OCI-LY7 (cell line): ENCODE measurements around the gene EYS. TPM values are rescaled to one million over a fixed set of nuclear protein-coding genes. Genes with fewer than 3 reads are reported as not detected.

Experiments used
- BruUV-seq: library from RNA; stranded (reverse); fragments of 400-500 nt; replicated peaks from 2 replicates; lab custom pipeline; 2021; lab: Mats Ljungman, UMichigan
- CTCF ChIA-PET: fragments of 300-600 bp; sonication (Branson Sonifier 250); formaldehyde crosslinking; loops from one replicate; lab custom pipeline; 2022; ENCODE audit warnings: antibody characterized with exemption; ENCODE audit not compliant: unreplicated experiment; lab: Charles Lee
- POLR2A ChIA-PET: fragments of 300-600 bp; sonication (Branson Sonifier 250); formaldehyde crosslinking; loops from one replicate; lab custom pipeline; 2022; ENCODE audit warnings: antibody characterized with exemption; lab: Charles Lee
- DNase-seq: peaks from one replicate; pipeline ENCODE4 v3.0.0-alpha.2; 2015; ENCODE audit warnings: low spot score
- H2AFZ ChIP-seq: fragments of 200-600 bp; sonication (generic), shearing (Covaris generic); 2 replicates; pipeline ENCODE4 v1.6.1; 2014; ENCODE audit warnings: mild to moderate bottlenecking, antibody characterized with exemption, low read length, moderate library complexity
- H3K27ac ChIP-seq: fragments of 200-600 bp; sonication (generic); 2 replicates; pipeline ENCODE4 v1.5.1; 2014; ENCODE audit warnings: mixed run types, low read depth, mild to moderate bottlenecking, moderate library complexity, low read length, inconsistent platforms; ENCODE audit not compliant: poor library complexity, severe bottlenecking
- H3K36me3 ChIP-seq: fragments of 200-600 bp; sonication (generic); 2 replicates; pipeline ENCODE4 v1.6.1; 2014; ENCODE audit warnings: mild to moderate bottlenecking, antibody characterized with exemption, low read length, moderate library complexity, mixed read lengths; ENCODE audit not compliant: insufficient read depth
- H3K4me1 ChIP-seq: fragments of 200-600 bp; sonication (generic); 2 replicates; pipeline ENCODE4 v1.5.1; 2014; ENCODE audit warnings: mild to moderate bottlenecking, low read length; ENCODE audit not compliant: insufficient read depth, poor library complexity, severe bottlenecking
- H3K4me2 ChIP-seq: fragments of 200-600 bp; sonication (generic); 2 replicates; pipeline ENCODE4 v1.6.1; 2014; ENCODE audit warnings: mild to moderate bottlenecking, low read length
- H3K4me3 ChIP-seq: fragments of 200-600 bp; sonication (generic); 2 replicates; pipeline ENCODE4 v1.5.1; 2014; ENCODE audit warnings: mild to moderate bottlenecking, low read depth, low read length; ENCODE audit not compliant: poor library complexity, severe bottlenecking
- H3K79me2 ChIP-seq: fragments of 200-600 bp; sonication (generic); 2 replicates; pipeline ENCODE4 v1.6.1; 2016; ENCODE audit warnings: low read depth, mild to moderate bottlenecking, low read length, moderate library complexity, mixed read lengths; ENCODE audit not compliant: insufficient read depth
- H3K9me2 ChIP-seq: fragments of 200-600 bp; sonication (generic); 2 replicates; pipeline ENCODE4 v1.6.1; 2016; ENCODE audit warnings: mild to moderate bottlenecking, low read length, mixed read lengths; ENCODE audit not compliant: insufficient read depth
- H3K9me3 ChIP-seq: fragments of 200-600 bp; sonication (generic); 2 replicates; pipeline ENCODE4 v1.6.1; 2014; ENCODE audit warnings: mild to moderate bottlenecking, mixed run types, low read length, mixed read lengths
- H4K20me1 ChIP-seq: fragments of 200-600 bp; sonication (generic); 2 replicates; pipeline ENCODE4 v1.6.1; 2014; ENCODE audit warnings: mild to moderate bottlenecking, antibody characterized with exemption, low read length, moderate library complexity, mixed read lengths; ENCODE audit not compliant: insufficient read depth
- CTCF ChIP-seq: fragments of 200-600 bp; sonication (generic); conservative IDR thresholded peaks from 2 replicates; pipeline ENCODE4 v1.5.1; 2014; ENCODE audit warnings: mild to moderate bottlenecking, antibody characterized with exemption, low read length, moderate library complexity, mixed read lengths
- EZH2phosphoT487 ChIP-seq: fragments of 200-600 bp; sonication (generic); IDR thresholded peaks from 2 replicates; pipeline ENCODE4 v1.6.1; 2018; ENCODE audit warnings: low read depth, borderline replicate concordance, mild to moderate bottlenecking, mixed run types, antibody characterized with exemption, low read length, moderate library complexity, mixed read lengths
- intact Hi-C: fragments of 100-400 bp; cut with micrococcal nuclease; formaldehyde crosslinking; loops from one replicate; pipeline ENCODE4 v1.10.0; 2022; ENCODE audit not compliant: unreplicated experiment
- total RNA-seq, 2 experiments: library from RNA; depleted of rRNA in 1 of 2; stranded (reverse); fragments of >200 nt in 1 of 2; shearing (Covaris generic) in 1 of 2; gene quantifications; 2 replicates each; pipeline ENCODE4 v1.2.3, GENCODE V29; 2014 to 2022

Gene EYS
- total RNA-seq, 2 experiments from 2014 or later, result not detected

- ChIA-PET POLR2A (interaction anchor here (0.7 kb wide), 1 partner anchor 33 kb away, joined by 3 read pairs; no protein-coding TSS in a partner anchor), CTCF (no interaction called here)
- Histone ChIP-seq H3K4me2 (no peak overlapping the region), H3K4me1 (no peaks in the 10 kb centered on the region), H3K9me2 (no peaks in the 10 kb centered on the region), H3K27ac (no peak overlapping the region), H3K36me3 (no peaks in the 10 kb centered on the region), H3K4me3 (no peak overlapping the region), H3K79me2 (no peaks in the 10 kb centered on the region), H3K9me3 (no peaks in the 10 kb centered on the region), H4K20me1 (no peaks in the 10 kb centered on the region), H2AFZ (no peak overlapping the region)
- no peak for DNase-seq
- intact Hi-C loops, result no loop called here
- BruUV-seq, result no TSS peak
- TF ChIP-seq CTCF, result peak; percentile 53
- TF ChIP-seq EZH2phosphoT487, result no peak
Observed at GRCh38 chr6:64280569-64280968, 1426.5 kb downstream of the EYS start.

DNA sequence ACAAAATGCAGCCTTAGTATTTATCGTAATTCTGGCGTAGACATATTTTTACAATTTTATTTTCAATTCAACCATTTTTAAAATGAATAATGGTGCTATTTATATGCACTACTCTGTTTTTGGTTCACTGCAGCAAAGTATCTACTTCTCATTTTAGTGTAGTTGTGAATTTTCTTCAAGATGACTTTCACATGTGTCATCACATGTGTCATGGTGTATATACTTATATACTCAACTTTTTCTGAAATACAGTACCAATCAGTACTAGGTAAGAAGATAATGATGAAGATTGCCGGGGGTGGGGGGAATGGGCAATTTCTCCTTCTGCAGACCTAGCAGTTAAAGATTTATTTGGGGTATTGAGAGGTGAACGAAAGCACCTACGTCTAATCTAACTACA, 1436.9 kb downstream of the EYS start:
- Histone ChIP-seq H3K27ac (no peak overlapping the region), H3K9me3 (no peaks in the 10 kb centered on the region), H3K4me2 (no peak overlapping the region), H3K4me1 (no peaks in the 10 kb centered on the region), H3K9me2 (no peaks in the 10 kb centered on the region), H3K36me3 (no peaks in the 10 kb centered on the region), H2AFZ (no peak overlapping the region), H3K79me2 (no peaks in the 10 kb centered on the region), H3K4me3 (no peak overlapping the region), H4K20me1 (no peaks in the 10 kb centered on the region)
- CTCF ChIA-PET, result no interaction called here
- BruUV-seq, result no TSS peak
- DNase-seq, result no peak
- intact Hi-C loops, result no loop called here
- TF ChIP-seq CTCF (no peak), EZH2phosphoT487 (no peak)
- POLR2A ChIA-PET, result no interaction called here

DNA sequence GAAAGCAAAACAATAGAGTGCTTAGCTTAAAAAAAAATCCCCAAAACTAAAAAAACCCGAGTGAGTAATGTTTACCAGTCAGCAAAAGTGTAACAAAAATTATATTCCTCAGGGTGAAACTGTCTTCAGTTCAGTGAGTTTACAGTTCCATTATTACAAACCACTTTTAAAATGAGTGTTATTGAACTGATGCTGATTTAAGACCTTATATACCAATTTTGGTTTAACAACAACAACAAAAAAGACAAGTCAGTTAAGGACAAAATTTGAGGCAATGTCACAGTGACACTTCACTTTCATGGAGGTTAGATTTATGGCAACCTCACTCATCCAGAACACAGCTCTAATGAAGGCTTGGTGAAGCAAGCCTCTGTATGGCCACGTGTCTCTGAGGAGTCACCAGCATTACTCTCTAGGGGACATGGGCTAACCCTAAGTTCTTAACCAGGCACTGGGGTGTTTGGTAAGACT, 1440.6 kb downstream of the EYS start:
- BruUV-seq, result no TSS peak
- H3K4me2 ChIP-seq, result no peak overlapping the region
- no peaks in the 10 kb centered on the region for H3K79me2 ChIP-seq
- ChIA-PET POLR2A (no interaction called here), CTCF (no interaction called here)
- no peak overlapping the region for H3K4me3 ChIP-seq
- no peak for DNase-seq
- no peaks in the 10 kb centered on the region for H4K20me1 ChIP-seq
- no peak overlapping the region for H2AFZ ChIP-seq
- TF ChIP-seq CTCF (no peak), EZH2phosphoT487 (no peak)
- no peaks in the 10 kb centered on the region for H3K4me1 ChIP-seq
- H3K36me3 ChIP-seq, result no peaks in the 10 kb centered on the region
- no peak overlapping the region for H3K27ac ChIP-seq
- no peaks in the 10 kb centered on the region for H3K9me3 ChIP-seq
- intact Hi-C loops, result no loop called here
- no peaks in the 10 kb centered on the region for H3K9me2 ChIP-seq
